Heart right ventricle (tissue), 16 donors: ENCODE data around the gene METTL22. TPM values are rescaled to one million over a fixed set of nuclear protein-coding genes. Genes with fewer than 3 reads are reported as not detected.

ENCODE experiments used
- ATAC-seq, 8 donors: fragments of 200-7000 bp; cut with Tn5 transposase; one replicate each; pipeline ENCODE4 v1.9.1; 2020; ENCODE audit warnings: mild to moderate bottlenecking in 8 of 8, moderate library complexity in 8 of 8, moderate number of reproducible peaks in 1 of 8
- DNase-seq, 2 donors: peaks; one replicate each; pipeline ENCODE4 v3.0.0-alpha.2; 2020
- H3K27ac ChIP-seq, 10 donors: fragments of 200-600 bp; sonication (generic) in 2 of 10; one replicate each; pipeline versions ENCODE4 v1.5.0 to v1.8.0; 2020 to 2022; ENCODE audit warnings: mild to moderate bottlenecking in 3 of 10
- H3K27me3 ChIP-seq, 7 donors: fragments of 200-600 bp; one replicate each; pipeline ENCODE4 v1.8.0; 2021 to 2022; ENCODE audit warnings: mild to moderate bottlenecking in 2 of 7
- H3K36me3 ChIP-seq, 9 donors: fragments of 200-600 bp; sonication (generic) in 1 of 9; one replicate each; pipeline versions ENCODE4 v1.5.0 to v1.8.0; 2020 to 2022; ENCODE audit warnings: mild to moderate bottlenecking in 2 of 9
- H3K4me1 ChIP-seq, 9 donors: fragments of 200-600 bp; sonication (generic) in 1 of 9; one replicate each; pipeline versions ENCODE4 v1.5.0 to v1.8.0; 2020 to 2022; ENCODE audit warnings: mild to moderate bottlenecking in 4 of 9
- H3K4me3 ChIP-seq, 10 donors: fragments of 200-600 bp; sonication (generic) in 2 of 10; one replicate each; pipeline versions ENCODE4 v1.5.0 to v1.8.0; 2020 to 2022; ENCODE audit warnings: mild to moderate bottlenecking in 7 of 10, moderate library complexity in 2 of 10
- H3K9me3 ChIP-seq, 11 donors: fragments of 200-600 bp in 10 of 11; sonication (generic) in 2 of 11; one replicate each; pipeline versions ENCODE4 v1.5.0 to v1.8.0; 2013 to 2022; ENCODE audit warnings: mild to moderate bottlenecking in 2 of 11, control low read depth in 1 of 11, moderate library complexity in 1 of 11
- CTCF ChIP-seq, 9 donors: fragments of 200-600 bp; sonication (generic) in 2 of 9; IDR thresholded peaks; one replicate each; pipeline versions ENCODE4 v1.5.0 to v1.8.0; 2021 to 2022; ENCODE audit warnings: antibody characterized with exemption in 9 of 9, mild to moderate bottlenecking in 5 of 9, moderate library complexity in 1 of 9
- WGBS, 2 donors: extraction: QIAGEN DNeasy Blood & Tissue Kit; methylation state at CpG; one replicate each; pipeline ENCODE4 v1.1.7; 2013; ENCODE audit warnings: inconsistent platforms in 1 of 2; 5-methylcytosine and 5-hydroxymethylcytosine counted together
- intact Hi-C, 10 donors: fragments of 100-400 bp; cut with DNase I; formaldehyde crosslinking; loops; one replicate each; pipeline versions ENCODE4 v1.11.1 to v1.14.2; 2022
- polyA plus RNA-seq, 2 donors: library from polyadenylated mRNA; stranded (reverse); fragments of 200-250 nt; gene quantifications; one replicate each; pipeline ENCODE4 v1.2.3, GENCODE V29; 2013
- total RNA-seq, 10 donors: library from RNA; stranded (reverse); fragmentation: NEBNext Ultra II Directional in 3 of 10; extraction: Animal tissue kit (Norgen Biotek cat#: 25700) in 3 of 10; gene quantifications; one replicate each; pipeline versions ENCODE4 v1.2.1 to v1.2.4, GENCODE V29; 2021 to 2023
- donor health status: Arrhythmogenic right ventricular cardiomyopathy.
- donor health status: ischemic (EF 13 %, LVEDD 7.1; RV severe dilation, severe dysfunction).
- donor health status: healthy with polysubstance abuse.
- donor health status: DM: no; HTN: yes; CAD: no.
- donor health status: DM: no; HTN: no; CAD: no.
- donor health status: ischemic (EF 25% LVEDD 6.9; RV normal size, moderate dysfunction).
- donor health status: ischemic (EF 25% LVEDD 5.7; RV mildly dilated, moderate dysfunction).
- donor health status: healthy.
- donor health status: DM: yes; HTN: yes; CAD: no.
- donor health status: Ischemic cardiomyopathy.
- donor health status: ischemic (EF 35%, LVEDD 5.7; RV mildly dilated, moderate dysfunction).
- donor health status: nonischemic (EF 11% LVEDD 7.7; RV severe dilation, severe dysfunction).
- donor health status: DM: yes; HTN: yes; CAD: no.
- donor health status: PGD.
- donor health status: ischemic (EF 29% LVEDD 5.4; RV normal size, mild dysfunction).
- donor health status: nonischemic (EF 23%, LVEDD 6.1; RV moderate dilation, normal function).

METTL22 gene
- total and polyA plus RNA-seq, 12 donors: 23.5 to 64.5 (median 34.2) TPM

GRCh38 chr16:8646326-8647053, 25.0 kb downstream of the METTL22 start:
- H3K27me3 ChIP-seq: no peaks in the 10 kb centered on the region
- intact Hi-C loops: no loop called here
- no peaks in the 10 kb centered on the region for H3K9me3 ChIP-seq
- 77 to 80% methylated on average over 13 of the region's 13 CpGs for WGBS, 2 donors
- H3K4me3 ChIP-seq: no peak overlapping the region
- H3K4me1 ChIP-seq: peaks cover 0 to 9% (median 0%) of the 10 kb centered on the region in 9 donors
- H3K27ac ChIP-seq: no peak overlapping the region
- H3K36me3 ChIP-seq: peaks cover 0 to 81% (median 54%) of the 10 kb centered on the region in 9 donors
- TF ChIP-seq CTCF (IDR thresholded peaks at IDR 0.05): no peak
- ATAC-seq (peak in 1 of 8 donors; percentile 34), DNase-seq (no peak)

- DNase-seq (no peak), ATAC-seq (no peak)
- no peaks in the 10 kb centered on the region for H3K27me3 ChIP-seq
- intact Hi-C loops: no loop called here
- TF ChIP-seq CTCF (IDR thresholded peaks at IDR 0.05): no peak
- WGBS, 2 donors: 74 to 76% methylated on average over 9 of the region's 9 CpGs
- no peaks in the 10 kb centered on the region for H3K9me3 ChIP-seq
- peaks cover 0 to 9% (median 0%) of the 10 kb centered on the region in 9 donors for H3K4me1 ChIP-seq
- peaks cover 0 to 68% (median 41%) of the 10 kb centered on the region in 9 donors for H3K36me3 ChIP-seq
- no peak overlapping the region for H3K27ac ChIP-seq
- no peak overlapping the region for H3K4me3 ChIP-seq
Measured at GRCh38 chr16:8647721-8648318, 26.3 kb downstream of the METTL22 start.

- WGBS, 2 donors: 81% methylated on average over 4 of the region's 4 CpGs
- H3K27ac ChIP-seq: no peak overlapping the region
- H3K4me3 ChIP-seq: no peak overlapping the region
- no peak for TF ChIP-seq CTCF (IDR thresholded peaks at IDR 0.05)
- DNase-seq (no peak), ATAC-seq (no peak)
- no peaks in the 10 kb centered on the region for H3K9me3 ChIP-seq
- peaks cover 0 to 6% (median 0%) of the 10 kb centered on the region in 9 donors for H3K4me1 ChIP-seq
- peaks cover 0 to 58% (median 31%) of the 10 kb centered on the region in 9 donors for H3K36me3 ChIP-seq
- no peaks in the 10 kb centered on the region for H3K27me3 ChIP-seq
- intact Hi-C loops: no loop called here
Measured at GRCh38 chr16:8648877-8649276, 27.4 kb downstream of the METTL22 start.

GRCh38 chr16:8649829-8650554, 28.5 kb downstream of the METTL22 start:
- Histone ChIP-seq H3K9me3 (no peaks in the 10 kb centered on the region), H3K36me3 (peaks cover 0 to 46% (median 22%) of the 10 kb centered on the region in 9 donors), H3K27ac (no peak overlapping the region), H3K4me1 (no peaks in the 10 kb centered on the region), H3K27me3 (no peaks in the 10 kb centered on the region), H3K4me3 (no peak overlapping the region)
- DNase-seq (no peak), ATAC-seq (no peak)
- intact Hi-C loops: loop anchor here in 2 of 10 donors (10.0 kb wide), 2 partner anchors 355 to 365 kb away; no protein-coding TSS in a partner anchor
- no peak for TF ChIP-seq CTCF (IDR thresholded peaks at IDR 0.05)
- WGBS, 2 donors: 79 to 82% methylated on average over 8 of the region's 8 CpGs
